Heart left ventricle (tissue), 16 donors: ENCODE results near the gene MNX1. TPM values are rescaled to one million over a fixed set of nuclear protein-coding genes. Genes with fewer than 3 reads are reported as not detected.
A peak's percentile ranks its signal among the peaks of the same experiment; 100 is the strongest.

ENCODE experiments used
- ATAC-seq, 4 donors: fragments of 200-7000 bp; cut with Tn5 transposase; one replicate each; pipeline ENCODE4 v1.9.1; 2020 to 2022; ENCODE audit warnings: moderate library complexity in 4 of 4, mild to moderate bottlenecking in 3 of 4, moderate number of reproducible peaks in 1 of 4
- DNase-seq, 5 donors: peaks; one replicate each; pipeline ENCODE4 v3.0.0-alpha.2; 2020
- H3K27ac ChIP-seq, 12 donors: fragments of 200-600 bp; sonication (generic) in 4 of 12; one replicate each; pipeline versions ENCODE4 v1.5.0 to v1.8.0; 2016 to 2022; ENCODE audit warnings: mild to moderate bottlenecking in 2 of 12
- H3K27me3 ChIP-seq, 9 donors: fragments of 200-600 bp; sonication (generic) in 2 of 9; one replicate each; pipeline versions ENCODE4 v1.5.1 to v1.8.0; 2016 to 2022; ENCODE audit warnings: mild to moderate bottlenecking in 3 of 9
- H3K36me3 ChIP-seq, 9 donors: fragments of 200-600 bp; sonication (generic) in 2 of 9; one replicate each; pipeline versions ENCODE4 v1.5.0 to v1.8.0; 2018 to 2022; ENCODE audit warnings: mild to moderate bottlenecking in 2 of 9
- H3K4me1 ChIP-seq, 12 donors: fragments of 200-600 bp; sonication (generic) in 4 of 12; one replicate each; pipeline versions ENCODE4 v1.5.0 to v1.8.0; 2016 to 2022; ENCODE audit warnings: mild to moderate bottlenecking in 3 of 12
- H3K4me3 ChIP-seq, 12 donors: fragments of 200-600 bp; sonication (generic) in 4 of 12; one replicate each; pipeline versions ENCODE4 v1.5.0 to v1.8.0; 2017 to 2022; ENCODE audit warnings: mild to moderate bottlenecking in 9 of 12, moderate library complexity in 4 of 12
- H3K9me3 ChIP-seq, 12 donors: fragments of 200-600 bp; sonication (generic) in 4 of 12; one replicate each; pipeline versions ENCODE4 v1.5.0 to v1.8.0; 2016 to 2022; ENCODE audit warnings: mild to moderate bottlenecking in 1 of 12
- CTCF ChIP-seq, 12 donors: fragments of 200-600 bp; sonication (generic) in 4 of 12; IDR thresholded peaks; one replicate each; pipeline versions ENCODE4 v1.5.0 to v1.8.0; 2018 to 2022; ENCODE audit warnings: antibody characterized with exemption in 12 of 12, mild to moderate bottlenecking in 5 of 12
- POLR2A ChIP-seq, 2 donors: fragments of 450-650 bp; IDR thresholded peaks; one replicate each; pipeline ENCODE4 v1.6.1; 2017; ENCODE audit warnings: antibody characterized with exemption in 2 of 2, mild to moderate bottlenecking in 2 of 2, moderate library complexity in 2 of 2
- WGBS, 4 donors: extraction: QIAGEN DNeasy Blood & Tissue Kit in 2 of 4; methylation state at CpG; one replicate each; pipeline versions ENCODE4 v1.1.5 to v1.1.7; 2013 to 2018; 5-methylcytosine and 5-hydroxymethylcytosine counted together
- intact Hi-C, 10 donors: fragments of 100-400 bp; cut with DNase I; formaldehyde crosslinking; loops; one replicate each; pipeline versions ENCODE4 v1.11.1 to v1.14.2; 2022
- polyA plus RNA-seq, 2 donors: library from polyadenylated mRNA; stranded (reverse); fragments of 200-250 nt; gene quantifications; one replicate each; pipeline ENCODE4 v1.2.3, GENCODE V29; 2013
- total RNA-seq, 9 donors: library from RNA; depleted of rRNA in 2 of 9; stranded (reverse); fragments of >200 nt in 2 of 9; fragmentation: NEBNext Ultra II Directional in 3 of 9; extraction: Animal tissue kit (Norgen Biotek cat#: 25700) in 3 of 9; gene quantifications; one replicate each; pipeline versions ENCODE4 v1.1.0 to v1.2.4, GENCODE V29; 2016 to 2023
- donor health status: ischemic (EF 13 %, LVEDD 7.1; RV severe dilation, severe dysfunction).
- donor health status: healthy with polysubstance abuse.
- donor health status: DM: no; HTN: yes; CAD: no.
- donor health status: DM: no; HTN: no; CAD: no.
- donor health status: ischemic (EF 25% LVEDD 6.9; RV normal size, moderate dysfunction).
- donor health status: ischemic (EF 25% LVEDD 5.7; RV mildly dilated, moderate dysfunction).
- donor health status: healthy.
- donor health status: DM: yes; HTN: yes; CAD: no.
- donor health status: ischemic (EF 35%, LVEDD 5.7; RV mildly dilated, moderate dysfunction).
- donor health status: nonischemic (EF 11% LVEDD 7.7; RV severe dilation, severe dysfunction).
- donor health status: DM: yes; HTN: yes; CAD: no.
- donor health status: PGD.
- donor health status: ischemic (EF 29% LVEDD 5.4; RV normal size, mild dysfunction).
- donor health status: nonischemic (EF 23%, LVEDD 6.1; RV moderate dilation, normal function).

The MNX1 gene
- total and polyA plus RNA-seq, 11 donors, result not detected

GRCh38 chr7:157002819-157003421 lies 7.5 kb downstream of the MNX1 start:
- no peak for TF ChIP-seq POLR2A (IDR thresholded peaks at IDR 0.05)
- TF ChIP-seq CTCF (IDR thresholded peaks at IDR 0.05), result no peak
- Histone ChIP-seq H3K27ac (no peak overlapping the region), H3K27me3 (peaks cover 76 to 100% (median 96%) of the 10 kb centered on the region in 9 donors), H3K9me3 (no peaks in the 10 kb centered on the region), H3K4me3 (no peak overlapping the region), H3K4me1 (peaks cover 0 to 56% (median 23%) of the 10 kb centered on the region in 12 donors), H3K36me3 (no peaks in the 10 kb centered on the region)
- intact Hi-C loops, result no loop called here
- DNase-seq (no peak), ATAC-seq (no peak)
- WGBS, 4 donors, result 3 to 4% (median 4%) methylated on average over 40 to 47 of the region's 47 CpGs

GRCh38 chr7:157001920-157002818 lies 8.3 kb downstream of the MNX1 start:
- TF ChIP-seq POLR2A (IDR thresholded peaks at IDR 0.05) (no peak), CTCF (IDR thresholded peaks at IDR 0.05) (no peak)
- no peak for DNase-seq
- Histone ChIP-seq H3K4me1 (peaks cover 0 to 56% (median 23%) of the 10 kb centered on the region in 12 donors), H3K36me3 (no peaks in the 10 kb centered on the region), H3K27me3 (peaks cover 71 to 100% (median 91%) of the 10 kb centered on the region in 9 donors), H3K27ac (no peak overlapping the region), H3K9me3 (peaks cover 0 to 3% (median 0%) of the 10 kb centered on the region in 12 donors), H3K4me3 (no peak overlapping the region)
- WGBS, 4 donors, result 4 to 5% (median 5%) methylated on average over 19 to 32 of the region's 32 CpGs
- intact Hi-C loops, result no loop called here
- no peak for ATAC-seq

- intact Hi-C loops, result no loop called here
- TF ChIP-seq CTCF (IDR thresholded peaks at IDR 0.05) (no peak), POLR2A (IDR thresholded peaks at IDR 0.05) (no peak)
- Histone ChIP-seq H3K4me3 (peak overlapping the region in 10 of 12 donors; percentile 16 to 55 (median 44)), H3K9me3 (peaks cover 0 to 9% (median 0%) of the 10 kb centered on the region in 12 donors), H3K36me3 (no peaks in the 10 kb centered on the region), H3K4me1 (peaks cover 0 to 55% (median 23%) of the 10 kb centered on the region in 12 donors), H3K27ac (no peak overlapping the region), H3K27me3 (peaks cover 60 to 100% (median 84%) of the 10 kb centered on the region in 9 donors)
- WGBS, 4 donors, result 10 to 15% (median 12%) methylated on average over 25 of the region's 25 CpGs
- DNase-seq, result no peak
- no peak for ATAC-seq
These were observed 9.5 kb downstream of the MNX1 start for GRCh38 chr7:157000741-157001653.
